ENCODE data around the gene LAIR1. TPM values are rescaled to one million over a fixed set of nuclear protein-coding genes. Genes with fewer than 3 reads are reported as not detected.

Gene LAIR1
- total RNA-seq, 4 donors from 2014 or later, result 1.0 to 1.9 (median 1.5) TPM

DNA sequence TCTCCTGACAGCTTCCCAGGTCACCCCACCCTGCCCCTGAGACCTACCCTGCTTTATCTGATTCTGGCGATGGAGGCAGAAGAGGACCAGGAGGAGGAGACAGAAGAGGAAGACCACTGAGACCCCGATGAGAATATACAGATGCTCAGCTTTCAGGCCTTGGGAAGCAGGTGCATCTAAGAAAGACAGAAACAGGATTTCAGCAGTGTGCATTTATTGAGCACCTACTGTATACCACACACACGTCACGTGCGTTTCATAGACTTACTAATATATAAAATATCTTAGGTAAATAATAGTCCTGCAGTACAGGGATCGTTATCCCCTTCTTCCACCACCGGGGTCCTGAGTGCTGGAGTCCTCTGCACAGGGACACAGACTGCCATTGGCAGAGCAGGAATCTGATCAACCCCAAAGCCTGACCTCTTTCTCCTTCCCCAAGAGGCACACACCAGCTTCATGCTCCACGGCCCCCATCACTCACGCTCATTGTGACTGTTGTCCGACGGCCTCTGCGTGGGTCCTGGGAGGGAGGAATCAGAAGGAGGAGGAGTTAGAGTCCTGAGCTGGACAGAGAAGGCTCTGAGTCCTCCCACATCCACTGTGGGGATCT is 8.2 kb downstream of the LAIR1 start:
- H3K4me1 ChIP-seq, result no peaks in the 10 kb centered on the region
- TF ChIP-seq, protein P1, sequence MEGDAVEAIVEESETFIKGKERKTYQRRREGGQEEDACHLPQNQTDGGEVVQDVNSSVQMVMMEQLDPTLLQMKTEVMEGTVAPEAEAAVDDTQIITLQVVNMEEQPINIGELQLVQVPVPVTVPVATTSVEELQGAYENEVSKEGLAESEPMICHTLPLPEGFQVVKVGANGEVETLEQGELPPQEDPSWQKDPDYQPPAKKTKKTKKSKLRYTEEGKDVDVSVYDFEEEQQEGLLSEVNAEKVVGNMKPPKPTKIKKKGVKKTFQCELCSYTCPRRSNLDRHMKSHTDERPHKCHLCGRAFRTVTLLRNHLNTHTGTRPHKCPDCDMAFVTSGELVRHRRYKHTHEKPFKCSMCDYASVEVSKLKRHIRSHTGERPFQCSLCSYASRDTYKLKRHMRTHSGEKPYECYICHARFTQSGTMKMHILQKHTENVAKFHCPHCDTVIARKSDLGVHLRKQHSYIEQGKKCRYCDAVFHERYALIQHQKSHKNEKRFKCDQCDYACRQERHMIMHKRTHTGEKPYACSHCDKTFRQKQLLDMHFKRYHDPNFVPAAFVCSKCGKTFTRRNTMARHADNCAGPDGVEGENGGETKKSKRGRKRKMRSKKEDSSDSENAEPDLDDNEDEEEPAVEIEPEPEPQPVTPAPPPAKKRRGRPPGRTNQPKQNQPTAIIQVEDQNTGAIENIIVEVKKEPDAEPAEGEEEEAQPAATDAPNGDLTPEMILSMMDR (IDR thresholded peaks at IDR 0.05), result no peak
- TF ChIP-seq POLR2AphosphoS5 (IDR thresholded peaks at IDR 0.05) (no peak), POLR2A (IDR thresholded peaks at IDR 0.05) (no peak), EP300 (IDR thresholded peaks at IDR 0.05) (no peak)

DNA sequence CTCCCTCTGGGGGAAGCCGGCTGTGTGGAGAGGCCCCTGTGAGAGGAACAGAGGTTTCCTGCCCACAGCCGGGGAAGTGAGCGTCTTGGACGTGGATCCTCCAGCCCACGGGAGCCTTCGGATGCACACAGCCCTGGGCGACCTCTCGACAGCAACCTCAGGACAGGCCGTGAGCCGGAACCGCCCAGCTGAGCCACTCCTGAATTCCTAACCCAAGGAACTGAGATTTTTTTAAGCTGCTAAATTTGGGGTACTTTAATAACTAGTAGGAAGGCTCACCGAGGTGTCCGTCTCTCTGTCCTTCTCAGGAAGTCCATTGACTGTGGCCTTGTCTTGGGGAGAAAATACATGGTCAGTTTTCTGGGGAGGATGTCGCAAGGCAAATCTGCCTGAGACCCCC is 9.1 kb downstream of the LAIR1 start:
- H3K27ac ChIP-seq, result no peak overlapping the region
- TF ChIP-seq POLR2A (IDR thresholded peaks at IDR 0.05) (no peak), EP300 (IDR thresholded peaks at IDR 0.05) (no peak), POLR2AphosphoS5 (IDR thresholded peaks at IDR 0.05) (no peak)
- TF ChIP-seq, protein P1 (IDR thresholded peaks at IDR 0.05), result no peak

More for the DNA sequence above, 8.2 kb downstream of the LAIR1 start:
- no peaks in the 10 kb centered on the region for H3K9me3 ChIP-seq
- H3K27ac ChIP-seq, result no peak overlapping the region
- WGBS, result 80% methylated on average over 10 of the region's 12 CpGs
- no peaks in the 10 kb centered on the region for H3K36me3 ChIP-seq
- H3K27me3 ChIP-seq, result peaks cover 4% of the 10 kb centered on the region
- H3K4me3 ChIP-seq, result no peak overlapping the region
- DNase-seq (ENCODE audit: low spot score in 2 of 2), result no peak

DNA sequence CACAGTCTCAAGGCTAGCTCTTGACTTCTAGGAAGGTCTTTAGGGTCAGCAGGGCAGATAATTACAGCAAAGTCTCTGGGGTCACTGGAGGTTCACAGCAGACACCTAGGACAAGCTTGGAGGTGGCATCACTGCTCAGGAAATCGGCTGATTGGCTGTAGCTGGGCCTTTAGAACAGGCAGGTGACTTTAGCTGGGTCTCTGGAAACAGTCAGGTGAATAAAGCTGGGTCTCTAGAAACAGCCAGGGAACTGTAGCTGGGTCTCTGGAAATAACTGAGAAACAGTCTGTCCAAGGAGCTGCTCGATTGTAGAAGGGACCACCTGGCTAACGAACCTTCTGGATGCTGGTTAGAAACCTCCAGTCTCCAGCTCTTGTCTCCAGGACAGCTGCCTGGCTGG is 10.0 kb downstream of the LAIR1 start:
- no peaks in the 10 kb centered on the region for H3K9me3 ChIP-seq
- WGBS, result 69% methylated on average over 3 of the region's 3 CpGs
- H3K27ac ChIP-seq, result no peak overlapping the region
- H3K36me3 ChIP-seq, result no peaks in the 10 kb centered on the region
- no peak for TF ChIP-seq EP300 (IDR thresholded peaks at IDR 0.05)
- TF ChIP-seq, protein P1 (IDR thresholded peaks at IDR 0.05), result no peak
- TF ChIP-seq POLR2AphosphoS5 (IDR thresholded peaks at IDR 0.05), result no peak
- TF ChIP-seq POLR2A (IDR thresholded peaks at IDR 0.05), result no peak
- H3K27me3 ChIP-seq, result peaks cover 4% of the 10 kb centered on the region
- no peak for DNase-seq (ENCODE audit: low spot score in 2 of 2)
- H3K4me3 ChIP-seq, result no peak overlapping the region
- H3K4me1 ChIP-seq, result no peaks in the 10 kb centered on the region

More for the DNA sequence above, 9.1 kb downstream of the LAIR1 start:
- WGBS, result 77% methylated on average over 14 of the region's 14 CpGs
- H3K9me3 ChIP-seq, result no peaks in the 10 kb centered on the region
- H3K27me3 ChIP-seq, result peaks cover 4% of the 10 kb centered on the region
- no peak for DNase-seq (ENCODE audit: low spot score in 2 of 2)
- no peaks in the 10 kb centered on the region for H3K4me1 ChIP-seq
- H3K36me3 ChIP-seq, result no peaks in the 10 kb centered on the region
- no peak overlapping the region for H3K4me3 ChIP-seq

DNA sequence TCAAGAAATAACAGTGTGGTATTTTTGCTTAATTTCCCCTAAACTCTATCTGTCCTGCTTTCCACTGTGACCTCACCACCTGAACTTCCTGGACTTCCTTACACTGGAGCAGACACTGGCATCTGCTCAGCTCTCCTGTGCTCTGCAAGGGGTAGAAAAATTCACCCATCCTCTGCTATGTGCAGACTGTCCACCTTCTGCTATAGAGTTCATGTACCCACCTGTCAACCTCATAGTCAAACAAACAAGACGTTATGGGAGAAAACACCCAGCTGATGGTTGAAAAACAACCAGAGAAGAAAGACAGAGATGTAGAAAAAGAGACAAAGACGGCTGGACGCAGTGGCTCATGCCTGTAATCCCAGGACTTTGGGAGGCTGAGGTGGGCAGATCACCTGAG is 12.2 kb downstream of the LAIR1 start:
- 79% methylated on average over 3 of the region's 3 CpGs for WGBS
- Histone ChIP-seq H3K9me3 (no peaks in the 10 kb centered on the region), H3K27me3 (peaks cover 7% of the 10 kb centered on the region), H3K4me3 (no peak overlapping the region), H3K4me1 (no peaks in the 10 kb centered on the region), H3K36me3 (no peaks in the 10 kb centered on the region), H3K27ac (no peak overlapping the region)
- no peak for DNase-seq (ENCODE audit: low spot score in 2 of 2)
- TF ChIP-seq POLR2AphosphoS5 (IDR thresholded peaks at IDR 0.05) (no peak), EP300 (IDR thresholded peaks at IDR 0.05) (no peak), POLR2A (IDR thresholded peaks at IDR 0.05) (no peak)
- TF ChIP-seq, protein P1 (IDR thresholded peaks at IDR 0.05), result no peak

DNA sequence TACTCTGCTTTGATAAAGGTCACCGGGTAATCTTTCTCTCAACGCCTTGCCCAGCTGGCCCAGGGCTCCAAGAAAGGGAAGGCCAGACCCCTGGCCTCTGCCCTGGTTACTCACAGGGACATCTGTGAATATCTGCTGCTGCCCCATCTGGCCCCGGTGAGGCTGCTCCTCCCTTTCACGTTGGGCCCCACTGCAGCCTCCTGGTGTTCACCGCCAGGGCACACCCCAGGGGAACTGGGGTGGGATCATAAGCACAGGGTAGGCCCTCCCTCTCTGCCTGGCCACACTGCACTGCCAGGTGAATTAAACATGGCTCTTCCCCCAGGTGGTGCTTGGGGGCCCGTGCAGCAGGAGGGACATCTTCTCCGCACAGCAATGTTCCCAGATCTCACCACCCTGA is 12.7 kb downstream of the LAIR1 start:
- 51% methylated on average over 7 of the region's 7 CpGs for WGBS
- no peak for TF ChIP-seq POLR2AphosphoS5 (IDR thresholded peaks at IDR 0.05)
- H3K4me1 ChIP-seq, result no peaks in the 10 kb centered on the region
- H3K27me3 ChIP-seq, result peaks cover 3% of the 10 kb centered on the region
- no peaks in the 10 kb centered on the region for H3K36me3 ChIP-seq
- no peaks in the 10 kb centered on the region for H3K9me3 ChIP-seq
- no peak overlapping the region for H3K4me3 ChIP-seq
- no peak for DNase-seq (ENCODE audit: low spot score in 2 of 2)
- no peak overlapping the region for H3K27ac ChIP-seq

DNA sequence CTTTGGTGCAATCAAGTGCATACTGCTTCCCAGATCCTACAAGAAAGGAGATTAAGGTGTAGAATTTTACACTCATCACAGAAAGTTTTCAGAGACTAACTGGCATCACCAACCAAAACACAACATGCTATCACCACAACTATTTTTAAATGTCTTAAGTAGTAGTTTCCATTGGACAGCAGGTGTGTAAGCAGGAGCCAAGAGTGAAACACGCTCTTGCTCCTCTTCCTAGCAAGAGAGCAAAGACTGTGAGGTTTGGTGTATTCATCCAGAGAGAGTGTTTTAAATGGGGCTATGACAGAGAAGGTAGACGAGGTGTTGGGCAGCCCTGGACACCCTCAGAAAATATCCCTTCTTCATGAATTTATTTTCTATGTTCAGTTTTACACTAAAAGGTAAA is 13.3 kb downstream of the LAIR1 start:
- DNase-seq (ENCODE audit: low spot score in 2 of 2), result no peak
- TF ChIP-seq POLR2A (IDR thresholded peaks at IDR 0.05), result no peak
- no peak for TF ChIP-seq POLR2AphosphoS5 (IDR thresholded peaks at IDR 0.05)
- no peak for TF ChIP-seq EP300 (IDR thresholded peaks at IDR 0.05)
- TF ChIP-seq, protein P1 (IDR thresholded peaks at IDR 0.05), result no peak
- H3K4me3 ChIP-seq, result no peak overlapping the region
- H3K4me1 ChIP-seq, result no peaks in the 10 kb centered on the region
- peaks cover 3% of the 10 kb centered on the region for H3K27me3 ChIP-seq
- WGBS, result 54% methylated on average over 2 of the region's 2 CpGs
- H3K27ac ChIP-seq, result no peak overlapping the region
- no peaks in the 10 kb centered on the region for H3K9me3 ChIP-seq
- H3K36me3 ChIP-seq, result no peaks in the 10 kb centered on the region

Data from suprapubic skin (tissue), 4 donors.